Amniotic epithelial cell (primary cell): ENCODE measurements around the gene UBE4B.
"Not testable (repeated sequence)": the region's sequence is repeated elsewhere in the genome, so short reads cannot be mapped to it uniquely, and the experiment has no call there.

Experiments
- DNase-seq: peaks from one replicate; pipeline ENCODE4 v3.0.0-alpha.2; 2010; ENCODE audit warnings: low read depth

Gene UBE4B

GRCh38 chr1:10177876-10178275 lies 145.1 kb downstream of the UBE4B start:
- no peak for DNase-seq

- DNase-seq: no peak
These were observed 146.0 kb downstream of the UBE4B start for GRCh38 chr1:10178597-10179405.

- DNase-seq: no peak
These were observed 146.8 kb downstream of the UBE4B start for GRCh38 chr1:10179406-10180091.

- DNase-seq: no peak
These were observed 148.4 kb downstream of the UBE4B start for GRCh38 chr1:10181154-10181553.

- no peak for DNase-seq
These were observed 153.0 kb downstream of the UBE4B start for GRCh38 chr1:10185759-10186158.

- no peak for DNase-seq
These were observed 153.7 kb downstream of the UBE4B start for GRCh38 chr1:10186331-10187025.

- DNase-seq: no peak
These were observed 154.2 kb downstream of the UBE4B start for GRCh38 chr1:10187026-10187334.

- no peak for DNase-seq
These were observed 155.4 kb downstream of the UBE4B start for GRCh38 chr1:10188133-10188650.

GRCh38 chr1:10189659-10190058 lies 156.9 kb downstream of the UBE4B start:
- DNase-seq: no peak

- no peak for DNase-seq
These were observed 159.5 kb downstream of the UBE4B start for GRCh38 chr1:10192263-10192662.

GRCh38 chr1:10193288-10193687 lies 160.5 kb downstream of the UBE4B start:
- DNase-seq: no peak

- DNase-seq: peak; percentile 66
These were observed 162.8 kb downstream of the UBE4B start for GRCh38 chr1:10195570-10195969.

GRCh38 chr1:10196976-10197375 lies 164.2 kb downstream of the UBE4B start:
- no peak for DNase-seq

- no peak for DNase-seq
These were observed 167.9 kb downstream of the UBE4B start for GRCh38 chr1:10200620-10201019.

- no peak for DNase-seq
These were observed 171.4 kb downstream of the UBE4B start for GRCh38 chr1:10204003-10204642.

GRCh38 chr1:10205206-10205605 lies 172.4 kb downstream of the UBE4B start:
- not testable (repeated sequence) for DNase-seq

- no peak for DNase-seq
These were observed 175.1 kb downstream of the UBE4B start for GRCh38 chr1:10207810-10208209.

- DNase-seq: no peak
These were observed 175.8 kb downstream of the UBE4B start for GRCh38 chr1:10208537-10208936.

GRCh38 chr1:10209590-10209904 lies 176.8 kb downstream of the UBE4B start:
- no peak for DNase-seq

- DNase-seq: peak; percentile 94
These were observed 177.4 kb downstream of the UBE4B start, which contains the start of gene KIF1B for GRCh38 chr1:10209905-10210810. TSS of gene KIF1B (plus strand) at chr1:10210570. CDS start at chr1:10232329, 21,759 bp downstream.
